Measurements from ENCODE around the gene CAND2.

The CAND2 gene

GRCh38 chr3:12803371-12803770, 6.9 kb downstream of the CAND2 start:
- in situ Hi-C loops (cut with HindIII; ENCODE audit: low sequenced_read_pairs): no loop called here

- in situ Hi-C loops (cut with HindIII; ENCODE audit: low sequenced_read_pairs): no loop called here
Observed at GRCh38 chr3:12807066-12807465, 10.6 kb downstream of the CAND2 start.

- in situ Hi-C loops (cut with HindIII; ENCODE audit: low sequenced_read_pairs): no loop called here
Observed at GRCh38 chr3:12807601-12808359, 11.3 kb downstream of the CAND2 start.

- in situ Hi-C loops (cut with HindIII; ENCODE audit: low sequenced_read_pairs): no loop called here
Observed at GRCh38 chr3:12808587-12808986, 12.1 kb downstream of the CAND2 start.

- in situ Hi-C loops (cut with HindIII; ENCODE audit: low sequenced_read_pairs): no loop called here
Observed at GRCh38 chr3:12809001-12809400, 12.5 kb downstream of the CAND2 start.

- in situ Hi-C loops (cut with HindIII; ENCODE audit: low sequenced_read_pairs): no loop called here
Observed at GRCh38 chr3:12809435-12809834, 13.0 kb downstream of the CAND2 start.

GRCh38 chr3:12810013-12810780, 13.7 kb downstream of the CAND2 start:
- in situ Hi-C loops (cut with HindIII; ENCODE audit: low sequenced_read_pairs): no loop called here

- in situ Hi-C loops (cut with HindIII; ENCODE audit: low sequenced_read_pairs): no loop called here
Observed at GRCh38 chr3:12810961-12811360, 14.5 kb downstream of the CAND2 start.

- in situ Hi-C loops (cut with HindIII; ENCODE audit: low sequenced_read_pairs): no loop called here
Observed at GRCh38 chr3:12812812-12813211, 16.3 kb downstream of the CAND2 start.

GRCh38 chr3:12813967-12814366, 17.5 kb downstream of the CAND2 start:
- in situ Hi-C loops (cut with HindIII; ENCODE audit: low sequenced_read_pairs): no loop called here

- in situ Hi-C loops (cut with HindIII; ENCODE audit: low sequenced_read_pairs): no loop called here
Observed at GRCh38 chr3:12815078-12815477, 18.6 kb downstream of the CAND2 start.

- in situ Hi-C loops (cut with HindIII; ENCODE audit: low sequenced_read_pairs): no loop called here
Observed at GRCh38 chr3:12815719-12816118, 19.2 kb downstream of the CAND2 start.

- in situ Hi-C loops (cut with HindIII; ENCODE audit: low sequenced_read_pairs): no loop called here
Observed at GRCh38 chr3:12816521-12817342, 20.3 kb downstream of the CAND2 start.

- in situ Hi-C loops (cut with HindIII; ENCODE audit: low sequenced_read_pairs): no loop called here
Observed at GRCh38 chr3:12817343-12817710, 20.8 kb downstream of the CAND2 start.

GRCh38 chr3:12818273-12818672, 21.8 kb downstream of the CAND2 start:
- in situ Hi-C loops (cut with HindIII; ENCODE audit: low sequenced_read_pairs): no loop called here

GRCh38 chr3:12818773-12819172, 22.3 kb downstream of the CAND2 start:
- in situ Hi-C loops (cut with HindIII; ENCODE audit: low sequenced_read_pairs): no loop called here

- in situ Hi-C loops (cut with HindIII; ENCODE audit: low sequenced_read_pairs): no loop called here
Observed at GRCh38 chr3:12822725-12823373, 26.4 kb downstream of the CAND2 start.

- in situ Hi-C loops (cut with HindIII; ENCODE audit: low sequenced_read_pairs): no loop called here
Observed at GRCh38 chr3:12824299-12824698, 27.8 kb downstream of the CAND2 start.

GRCh38 chr3:12825156-12825555, 28.7 kb downstream of the CAND2 start:
- in situ Hi-C loops (cut with HindIII; ENCODE audit: low sequenced_read_pairs): no loop called here

GRCh38 chr3:12828751-12829150, 32.3 kb downstream of the CAND2 start:
- in situ Hi-C loops (cut with HindIII; ENCODE audit: low sequenced_read_pairs): no loop called here

- in situ Hi-C loops (cut with HindIII; ENCODE audit: low sequenced_read_pairs): no loop called here
Observed at GRCh38 chr3:12829404-12829803, 32.9 kb downstream of the CAND2 start.
